RWPE1 (cell line): ENCODE measurements around the gene SH3PXD2A.

ENCODE experiments used
- CTCF ChIA-PET: fragments of 350-600 bp; sonication (Branson Sonifier 250); formaldehyde crosslinking; extraction: SDS; loops from one replicate; lab custom pipeline; 2021; lab: Yijun Ruan, JAX
- POLR2A ChIA-PET: fragments of 400-600 bp; formaldehyde crosslinking; extraction: SDS; loops from one replicate; lab custom pipeline; 2020; ENCODE audit warnings: antibody characterized with exemption; ENCODE audit not compliant: low non-redundant PET; lab: Yijun Ruan, JAX
- DNase-seq: peaks from one replicate; pipeline ENCODE4 v3.0.0; 2012; ENCODE audit warnings: low spot score
- H3K27ac ChIP-seq: fragments of 450-650 bp; 2 replicates; pipeline ENCODE4 v1.5.1; 2017
- TF ChIP-seq, protein P1 (sequence below): fragments of 450-650 bp; conservative IDR thresholded peaks from 2 replicates; pipeline ENCODE4 v1.5.1; 2017; ENCODE audit warnings: low read depth, mild to moderate bottlenecking

SH3PXD2A gene

DNA sequence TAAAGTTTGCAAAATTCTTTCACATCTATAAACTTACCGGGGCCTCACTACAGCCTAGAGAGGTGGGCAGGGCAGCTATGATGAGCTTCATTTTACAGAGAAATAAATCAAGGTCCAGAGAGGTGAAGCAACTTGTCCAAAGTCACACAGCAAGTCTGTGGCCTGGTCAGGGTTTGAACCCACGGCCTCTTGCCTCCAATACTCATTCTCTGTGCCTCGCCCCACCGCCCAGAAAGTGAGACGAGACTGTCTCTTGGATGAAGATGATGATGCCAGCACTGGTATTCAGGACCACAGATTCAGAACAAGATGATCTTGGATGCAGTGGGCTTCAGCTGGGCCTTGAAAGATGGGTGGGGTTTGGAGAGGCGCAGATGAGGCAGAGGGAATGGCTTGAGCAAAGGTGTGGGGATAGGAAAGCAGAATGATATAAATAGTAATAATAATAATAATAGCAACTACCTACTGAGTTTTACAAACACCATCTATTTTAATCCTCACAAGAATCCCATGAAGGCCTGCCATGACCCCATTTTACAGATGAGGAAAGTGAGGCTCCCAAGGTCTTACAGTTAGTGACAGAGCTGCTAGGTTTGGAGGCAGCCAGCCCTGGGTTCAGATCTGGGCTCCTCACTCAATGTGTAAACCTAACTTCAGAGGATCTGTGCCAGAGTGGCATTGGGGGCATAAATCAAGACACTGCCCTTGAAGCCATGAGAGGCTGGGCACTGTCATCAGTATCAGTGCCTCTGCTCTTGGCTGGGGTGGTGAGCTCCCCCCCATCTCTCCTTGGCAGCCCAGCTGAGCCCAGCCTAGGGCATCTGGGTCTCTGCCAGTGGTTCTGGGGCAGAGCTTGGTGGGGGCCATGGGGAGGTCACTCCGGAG, 291.9 kb downstream of the SH3PXD2A start:
- no peak overlapping the region for H3K27ac ChIP-seq
- TF ChIP-seq, protein P1, sequence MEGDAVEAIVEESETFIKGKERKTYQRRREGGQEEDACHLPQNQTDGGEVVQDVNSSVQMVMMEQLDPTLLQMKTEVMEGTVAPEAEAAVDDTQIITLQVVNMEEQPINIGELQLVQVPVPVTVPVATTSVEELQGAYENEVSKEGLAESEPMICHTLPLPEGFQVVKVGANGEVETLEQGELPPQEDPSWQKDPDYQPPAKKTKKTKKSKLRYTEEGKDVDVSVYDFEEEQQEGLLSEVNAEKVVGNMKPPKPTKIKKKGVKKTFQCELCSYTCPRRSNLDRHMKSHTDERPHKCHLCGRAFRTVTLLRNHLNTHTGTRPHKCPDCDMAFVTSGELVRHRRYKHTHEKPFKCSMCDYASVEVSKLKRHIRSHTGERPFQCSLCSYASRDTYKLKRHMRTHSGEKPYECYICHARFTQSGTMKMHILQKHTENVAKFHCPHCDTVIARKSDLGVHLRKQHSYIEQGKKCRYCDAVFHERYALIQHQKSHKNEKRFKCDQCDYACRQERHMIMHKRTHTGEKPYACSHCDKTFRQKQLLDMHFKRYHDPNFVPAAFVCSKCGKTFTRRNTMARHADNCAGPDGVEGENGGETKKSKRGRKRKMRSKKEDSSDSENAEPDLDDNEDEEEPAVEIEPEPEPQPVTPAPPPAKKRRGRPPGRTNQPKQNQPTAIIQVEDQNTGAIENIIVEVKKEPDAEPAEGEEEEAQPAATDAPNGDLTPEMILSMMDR, result no peak
- no peak for DNase-seq
- CTCF ChIA-PET, result interaction anchor here (0.6 to 1.0 kb wide), 4 partner anchors 11 to 714 kb away, joined by 3 to 5 read pairs (median 4); no protein-coding TSS in a partner anchor
- POLR2A ChIA-PET, result no interaction called here

DNA sequence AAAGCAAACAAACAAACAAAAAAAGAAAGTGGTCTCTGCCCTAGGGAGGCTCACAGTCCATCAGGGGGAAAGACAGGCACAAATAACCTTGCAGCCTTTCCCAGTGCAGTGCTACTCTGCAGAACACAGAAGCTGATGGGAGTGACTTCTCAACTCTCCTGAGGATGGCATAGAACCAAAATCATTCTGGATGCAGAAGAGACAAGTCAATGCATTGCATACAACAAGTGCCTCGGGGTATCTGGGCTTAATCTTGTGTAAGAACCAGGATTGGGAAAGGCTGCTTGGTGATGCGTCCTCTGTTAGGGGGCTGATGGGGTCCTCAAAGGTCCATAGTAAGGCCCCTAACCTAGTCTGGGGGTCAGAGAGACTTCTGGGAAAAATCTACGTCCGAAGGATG, 293.0 kb downstream of the SH3PXD2A start:
- TF ChIP-seq, protein P1, result no peak
- ChIA-PET POLR2A (no interaction called here), CTCF (interaction anchor here (0.6 to 1.0 kb wide), 2 partner anchors 10 to 269 kb away, joined by 3 to 6 read pairs; no protein-coding TSS in a partner anchor)
- DNase-seq, result no peak
- H3K27ac ChIP-seq, result no peak overlapping the region

DNA sequence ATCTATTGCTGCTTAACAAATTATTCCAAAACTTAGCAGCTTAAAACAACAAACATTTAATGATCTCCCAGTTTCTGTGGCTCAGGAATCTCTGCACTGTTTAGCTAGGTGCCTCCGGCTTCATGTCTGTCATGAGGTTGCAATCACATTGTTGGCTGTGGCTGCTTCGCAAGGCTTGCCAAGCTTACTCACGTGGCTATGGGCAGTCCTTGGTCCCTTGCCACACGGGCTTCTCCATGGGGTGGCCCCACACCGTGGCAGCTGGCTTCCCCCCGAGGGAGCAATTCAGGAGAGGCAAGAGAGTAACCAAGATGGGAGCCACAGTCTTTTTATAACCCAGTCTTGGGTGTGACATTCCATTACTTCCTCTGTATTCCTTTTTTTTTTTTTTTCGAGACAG, 294.5 kb downstream of the SH3PXD2A start:
- ChIA-PET POLR2A (interaction anchor here (1.1 kb wide), 1 partner anchor 24 kb away, joined by 11 read pairs; no protein-coding TSS in a partner anchor), CTCF (no interaction called here)
- TF ChIP-seq, protein P1, result no peak
- no peak overlapping the region for H3K27ac ChIP-seq
- no peak for DNase-seq

DNA sequence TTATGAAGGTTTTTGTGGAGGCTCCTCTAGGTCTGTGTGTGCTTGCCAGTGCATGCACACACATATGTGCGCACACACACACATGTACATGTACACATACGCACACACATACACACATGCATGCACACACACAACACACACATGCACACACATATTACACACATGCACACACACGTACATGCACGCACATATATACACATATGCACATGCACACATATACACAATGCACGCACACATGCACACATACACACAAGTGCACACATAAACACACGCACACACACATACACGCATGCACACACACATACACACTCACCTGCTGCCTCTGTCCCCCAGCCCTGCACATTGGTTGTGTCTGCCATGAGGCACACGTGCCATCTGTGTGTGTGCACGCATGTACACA, 295.6 kb downstream of the SH3PXD2A start:
- ChIA-PET CTCF (no interaction called here), POLR2A (interaction anchor here (1.1 kb wide), 1 partner anchor 25 kb away, joined by 11 read pairs; no protein-coding TSS in a partner anchor)
- TF ChIP-seq, protein P1, result no peak
- no peak for DNase-seq
- H3K27ac ChIP-seq, result no peak overlapping the region

DNA sequence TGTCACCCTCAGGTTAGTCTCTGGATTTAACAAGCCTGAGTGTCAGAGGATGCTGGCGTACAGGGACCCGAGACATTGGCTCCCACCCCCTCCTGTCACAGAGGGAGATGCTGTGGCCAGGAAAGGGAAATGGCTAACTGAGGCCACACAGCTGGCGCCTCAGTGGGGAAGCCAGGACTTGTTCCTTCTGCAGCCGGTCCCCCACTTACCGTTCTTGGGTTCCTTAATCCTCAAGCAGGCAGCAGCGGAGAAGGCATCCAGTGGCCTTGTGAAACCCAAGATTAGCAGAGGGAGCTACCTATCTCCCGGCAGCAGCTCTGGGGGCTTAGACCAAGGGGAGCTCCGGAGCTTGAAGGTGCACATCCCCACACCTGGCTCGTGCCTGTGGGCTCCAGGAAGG, 296.5 kb downstream of the SH3PXD2A start:
- DNase-seq, result no peak
- ChIA-PET CTCF (no interaction called here), POLR2A (no interaction called here)
- TF ChIP-seq, protein P1, result no peak
- no peak overlapping the region for H3K27ac ChIP-seq

DNA sequence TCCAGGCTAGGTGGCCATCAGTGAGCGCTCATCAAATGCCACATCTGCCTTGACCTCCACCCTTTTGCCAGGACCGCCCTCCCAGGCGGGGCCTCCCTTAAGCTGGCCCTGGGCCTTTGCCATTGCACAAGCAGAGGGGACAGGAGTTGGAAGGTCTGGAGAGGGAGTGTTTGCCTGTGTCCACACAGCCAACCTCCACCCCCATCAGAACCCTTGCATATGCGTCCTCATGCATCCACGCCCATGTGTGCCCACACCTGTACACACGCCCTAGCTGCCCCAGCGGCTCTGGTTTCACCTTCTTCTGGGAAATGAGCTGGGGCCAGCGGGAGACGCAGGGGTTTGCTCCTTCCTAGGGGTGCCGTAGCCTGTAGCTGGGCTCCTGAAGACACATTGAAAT, 297.9 kb downstream of the SH3PXD2A start:
- DNase-seq, result no peak
- CTCF ChIA-PET, result no interaction called here
- TF ChIP-seq, protein P1, result no peak
- H3K27ac ChIP-seq, result no peak overlapping the region
- POLR2A ChIA-PET, result no interaction called here
